Stimulated activated naive CD4-positive, alpha-beta T cell (primary cell): ENCODE results near the gene SLC44A3.
A peak's percentile ranks its signal among the peaks of the same experiment; 100 is the strongest.

Source experiments
- DNase-seq, 6 experiments: peaks; one replicate each; lab custom pipeline; 2025; lab: John Stamatoyannopoulos, UW

SLC44A3 gene

DNA sequence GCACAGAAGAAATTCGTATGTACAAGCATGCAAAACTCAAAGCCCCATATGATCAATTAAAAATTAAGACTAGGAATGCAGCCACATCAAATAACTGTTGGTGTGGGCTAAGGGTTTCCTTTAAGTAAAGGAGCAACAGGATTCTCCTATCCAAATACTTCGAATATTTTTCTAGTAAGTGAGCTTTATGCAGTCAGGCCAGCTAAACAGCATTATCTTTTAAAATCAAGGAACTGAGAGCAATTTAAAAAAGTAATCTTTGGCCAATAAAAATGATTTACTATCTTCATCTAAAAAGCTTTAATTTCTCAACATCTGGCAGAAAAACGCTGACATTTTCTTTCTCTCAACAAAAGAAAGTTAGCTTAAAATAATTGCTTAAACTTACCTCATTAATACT, 87.0 kb downstream of the SLC44A3 start:
- no peak for DNase-seq

- no peak for DNase-seq
Measured at GRCh38 chr1:94908190-94908589, 88.0 kb downstream of the SLC44A3 start.

- DNase-seq, result no peak
Measured at GRCh38 chr1:94908965-94909364, 88.8 kb downstream of the SLC44A3 start.

- DNase-seq, result no peak
Measured at GRCh38 chr1:94909486-94909885, 89.3 kb downstream of the SLC44A3 start.

GRCh38 chr1:94912263-94913184, 92.4 kb downstream of the SLC44A3 start:
- no peak for DNase-seq

DNA sequence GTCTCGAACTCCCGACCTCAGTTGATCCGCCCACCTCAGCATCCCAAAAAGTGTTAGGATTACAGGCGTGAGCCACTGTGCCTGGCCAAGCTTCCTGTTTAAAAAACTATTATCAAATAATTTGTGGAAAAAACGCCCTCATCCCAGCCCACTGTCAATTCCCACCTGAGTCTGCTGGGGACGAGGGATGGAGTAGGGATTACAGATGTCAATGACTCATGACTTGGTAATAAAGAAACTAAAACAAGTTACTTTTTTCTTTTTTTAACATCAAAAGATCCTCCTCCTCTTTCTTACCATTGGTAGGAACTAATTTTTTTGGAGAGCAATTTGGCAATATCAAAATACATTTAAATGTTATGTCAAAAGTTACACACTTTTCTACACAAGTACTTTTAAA, 97.1 kb downstream of the SLC44A3 start:
- DNase-seq, result no peak

DNA sequence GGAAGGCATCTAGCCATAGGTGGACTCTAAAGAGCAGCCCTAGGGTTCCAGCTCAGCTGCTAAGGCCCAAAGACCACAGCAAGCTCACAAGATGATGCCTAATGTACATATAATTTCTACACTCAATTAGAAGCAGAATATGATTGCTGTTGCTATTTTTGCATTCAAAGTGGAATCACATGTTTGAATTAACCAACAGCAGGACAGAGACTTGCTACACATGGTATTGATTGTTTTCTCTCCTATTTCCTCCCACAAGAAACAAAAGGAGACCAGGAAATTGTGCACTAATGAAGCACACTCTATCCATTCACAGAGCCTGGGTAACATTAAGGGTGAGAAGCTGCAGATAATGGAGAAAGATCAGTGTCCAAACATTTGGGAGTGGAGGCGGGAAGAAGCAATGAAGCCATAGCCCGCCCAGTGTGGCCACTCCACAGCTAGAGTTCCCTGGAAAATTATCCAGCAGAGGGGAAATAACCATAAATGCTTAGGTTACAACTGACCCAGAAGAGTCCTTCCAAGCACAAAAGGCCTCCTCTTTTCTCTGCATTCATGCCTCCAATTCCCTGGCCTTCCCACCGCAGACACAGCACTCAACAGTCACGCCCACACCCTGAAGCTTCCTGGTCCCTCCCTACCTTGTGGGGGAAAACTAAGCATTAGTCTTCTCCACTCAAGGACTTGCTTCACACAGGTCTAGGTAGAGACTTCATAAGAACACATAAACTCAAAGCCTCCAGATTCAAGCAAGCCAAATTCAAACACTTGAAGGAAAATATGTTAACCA, 99.3 kb downstream of the SLC44A3 start:
- no peak for DNase-seq

GRCh38 chr1:94920061-94920460, 99.9 kb downstream of the SLC44A3 start:
- no peak for DNase-seq

GRCh38 chr1:94921977-94922376, 101.8 kb downstream of the SLC44A3 start:
- DNase-seq, result no peak

GRCh38 chr1:94922761-94923331, 102.7 kb downstream of the SLC44A3 start:
- no peak for DNase-seq

GRCh38 chr1:94925004-94925403, 104.8 kb downstream of the SLC44A3 start:
- DNase-seq, result no peak

DNA sequence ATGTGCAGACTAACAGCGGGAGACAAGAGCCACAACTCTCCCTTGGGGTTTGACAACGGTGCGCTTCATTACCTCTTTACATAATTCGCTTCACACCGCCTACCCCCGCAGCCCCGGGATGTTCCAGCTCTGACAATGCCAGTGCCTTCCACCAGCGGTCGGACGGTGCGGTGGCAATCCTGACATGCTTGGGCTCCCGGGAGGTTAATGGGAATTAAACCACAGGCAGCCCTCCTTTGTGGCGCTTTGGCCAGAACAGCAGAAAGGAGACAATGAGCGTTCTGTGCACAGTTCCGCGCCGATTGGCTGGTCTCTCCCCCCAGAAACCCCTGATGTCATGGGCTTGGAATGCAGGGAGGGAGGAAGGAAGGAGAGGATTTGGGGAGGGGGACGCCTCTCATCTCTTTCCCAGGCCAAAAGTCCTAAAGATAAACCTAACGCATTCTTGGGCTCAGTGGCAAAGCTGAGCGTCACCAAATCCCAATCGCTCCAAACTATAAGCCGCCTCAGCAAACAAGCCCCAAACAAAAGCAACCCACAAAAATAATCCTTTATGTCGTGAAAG, 105.5 kb downstream of the SLC44A3 start:
- peak in 3 of 6 experiments; percentile 6 to 23 (median 19) for DNase-seq

GRCh38 chr1:94926126-94926914, 106.2 kb downstream of the SLC44A3 start:
- DNase-seq, result peak in 5 of 6 experiments; percentile 14 to 66 (median 40)

DNA sequence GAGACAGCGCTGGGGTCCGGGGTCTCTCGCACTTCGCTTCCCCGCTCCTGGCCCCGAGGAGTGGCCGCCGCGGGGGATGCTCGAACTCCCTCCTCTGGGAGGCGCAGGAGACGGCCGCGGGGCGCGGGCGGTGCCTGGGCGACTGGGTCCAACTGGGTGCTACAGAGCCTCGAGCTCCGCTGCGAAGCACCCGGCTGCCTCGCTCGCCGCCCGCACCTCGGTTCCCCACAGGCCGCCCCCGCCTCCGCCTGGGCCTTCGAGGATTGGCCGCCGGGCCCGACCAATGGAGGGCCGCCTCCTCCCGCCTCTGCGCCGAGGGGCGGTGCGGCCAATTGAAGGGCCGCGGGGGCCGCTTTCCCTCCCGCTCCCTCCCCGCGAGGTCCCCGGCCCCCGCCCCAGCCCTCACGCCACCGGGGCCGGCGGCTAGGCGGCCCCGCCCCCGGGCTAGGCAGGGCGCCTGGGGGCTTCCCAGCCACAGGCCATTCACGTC, 106.8 kb downstream of the SLC44A3 start, which contains the start of gene CNN3:
TSS of gene CNN3 (minus strand) at position 196 of the 490 bp plus-strand sequence. CDS start 216 bp downstream, outside the sequence.
- DNase-seq, result peak; percentile 47 to 74 (median 63)

- peak in 4 of 6 experiments; percentile 18 to 51 (median 30) for DNase-seq
Measured at GRCh38 chr1:94927405-94928175, 107.4 kb downstream of the SLC44A3 start.

DNA sequence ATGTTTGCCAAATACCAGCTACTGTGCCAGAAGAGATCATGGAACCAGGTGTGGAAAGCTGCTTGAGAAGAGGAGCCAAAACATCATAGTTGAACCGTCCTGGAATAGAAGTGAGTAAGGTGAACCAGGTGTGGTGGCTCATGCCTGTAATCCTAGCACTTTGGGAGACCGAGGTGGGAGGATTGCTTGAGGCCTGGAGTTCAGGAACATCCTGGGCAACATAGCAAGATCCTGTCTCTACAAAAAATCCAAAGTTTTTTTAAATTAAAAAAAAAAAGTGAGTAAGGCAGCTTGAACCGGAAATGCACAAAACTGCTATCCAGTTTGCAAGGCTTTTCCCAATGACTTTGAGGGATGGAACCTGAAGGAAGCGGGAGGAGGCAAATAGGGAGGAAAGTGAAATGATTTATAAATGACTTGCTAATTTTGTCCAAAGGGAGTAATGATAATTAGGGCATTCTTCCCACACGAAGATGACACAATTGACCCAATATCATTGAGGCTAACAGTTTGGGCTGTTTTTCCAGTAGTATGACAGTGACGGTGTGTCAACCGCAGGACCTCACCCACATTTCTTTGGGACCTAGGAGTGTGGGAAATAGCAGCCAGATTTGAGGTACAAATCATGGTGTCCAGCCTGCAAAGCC, 108.3 kb downstream of the SLC44A3 start:
- DNase-seq, result no peak

DNA sequence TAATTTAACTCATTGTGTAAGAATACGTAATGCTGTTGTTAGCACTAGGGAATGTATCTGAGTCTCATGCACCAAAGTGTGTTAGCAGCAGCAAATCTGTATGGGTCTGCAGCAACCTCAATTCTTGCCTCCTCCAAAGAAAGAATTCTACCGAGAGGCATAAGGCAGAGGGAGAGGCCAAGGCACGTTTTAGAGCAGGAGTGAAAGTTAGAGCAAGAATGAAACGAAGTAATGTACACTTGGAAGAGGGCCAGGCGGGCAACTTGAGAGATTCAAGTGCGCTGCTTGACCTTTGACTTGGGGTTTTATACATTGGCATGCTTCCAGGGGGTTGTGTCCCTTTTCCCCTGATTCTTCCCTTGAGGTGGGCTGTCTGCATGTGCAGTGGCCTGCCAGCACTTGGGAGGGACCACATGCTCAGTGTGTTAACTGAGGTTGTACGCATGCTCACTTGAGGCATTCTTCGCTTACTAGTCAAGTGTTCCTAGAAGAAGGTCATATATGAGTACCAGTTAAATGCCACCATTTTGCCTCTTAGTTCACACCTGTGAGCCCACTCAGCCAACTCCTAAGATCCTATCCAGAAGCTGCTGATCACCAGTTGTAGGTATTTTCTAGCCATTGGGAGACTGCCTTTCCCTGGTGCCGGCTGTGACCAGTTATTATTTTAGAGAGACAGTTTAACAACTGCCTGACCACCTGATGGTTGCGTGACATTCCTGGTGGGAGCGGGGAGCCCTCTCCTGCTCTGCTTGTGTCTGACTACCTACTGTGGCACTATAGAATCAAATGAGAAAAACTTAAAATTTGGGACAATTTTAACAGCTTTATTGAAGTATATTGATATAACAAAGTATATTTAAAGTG, 109.4 kb downstream of the SLC44A3 start:
- DNase-seq, result no peak

GRCh38 chr1:94931254-94931841, 111.2 kb downstream of the SLC44A3 start:
- no peak for DNase-seq
